Stimulated activated naive CD4-positive, alpha-beta T cell treated with Interleukin-2 at 50 U/mL for 16 hours (primary cell): Measurements from ENCODE around the gene IQSEC1.
A peak's percentile ranks its signal among the peaks of the same experiment; 100 is the strongest.

ENCODE experiments used
- DNase-seq: peaks from one replicate; lab custom pipeline; 2025; lab: John Stamatoyannopoulos, UW

IQSEC1 gene

GRCh38 chr3:12999147-13000140 lies 73.8 kb downstream of the IQSEC1 start:
- DNase-seq: no peak

GRCh38 chr3:12998648-12999047 lies 74.6 kb downstream of the IQSEC1 start:
- DNase-seq: no peak

GRCh38 chr3:12997387-12997786 lies 75.8 kb downstream of the IQSEC1 start:
- no peak for DNase-seq

- DNase-seq: no peak
Measured at GRCh38 chr3:12996181-12996506, 77.1 kb downstream of the IQSEC1 start.

- DNase-seq: no peak
Measured at GRCh38 chr3:12995389-12996180, 77.6 kb downstream of the IQSEC1 start.

- DNase-seq: peak; percentile 84
Measured at GRCh38 chr3:12994607-12995388, 78.4 kb downstream of the IQSEC1 start.

GRCh38 chr3:12994357-12994606 lies 78.9 kb downstream of the IQSEC1 start:
- DNase-seq: peak; percentile 24

- DNase-seq: no peak
Measured at GRCh38 chr3:12993517-12994356, 79.5 kb downstream of the IQSEC1 start.

GRCh38 chr3:12992629-12993516 lies 80.4 kb downstream of the IQSEC1 start:
- no peak for DNase-seq

GRCh38 chr3:12991861-12992281 lies 81.4 kb downstream of the IQSEC1 start:
- no peak for DNase-seq

- no peak for DNase-seq
Measured at GRCh38 chr3:12991481-12991837, 81.8 kb downstream of the IQSEC1 start.

- no peak for DNase-seq
Measured at GRCh38 chr3:12990781-12991480, 82.3 kb downstream of the IQSEC1 start.

GRCh38 chr3:12990306-12990705 lies 82.9 kb downstream of the IQSEC1 start:
- DNase-seq: no peak

- no peak for DNase-seq
Measured at GRCh38 chr3:12988728-12989454, 84.3 kb downstream of the IQSEC1 start.

- no peak for DNase-seq
Measured at GRCh38 chr3:12987602-12988001, 85.6 kb downstream of the IQSEC1 start.

GRCh38 chr3:12986986-12987385 lies 86.2 kb downstream of the IQSEC1 start:
- DNase-seq: no peak

GRCh38 chr3:12986521-12986920 lies 86.7 kb downstream of the IQSEC1 start:
- no peak for DNase-seq

- no peak for DNase-seq
Measured at GRCh38 chr3:12986031-12986430, 87.2 kb downstream of the IQSEC1 start.

GRCh38 chr3:12985148-12985547 lies 88.1 kb downstream of the IQSEC1 start:
- no peak for DNase-seq
